HG03060 (cell line): ENCODE data around the gene PARD3B.

Experiments used
- ATAC-seq: cut with Tn5 transposase; IDR thresholded peaks from one replicate; pipeline ENCODE4 v1.9.1; 2021; ENCODE audit warnings: low read depth, moderate number of reproducible peaks; ENCODE audit not compliant: unreplicated experiment

Gene PARD3B

GRCh38 chr2:205358351-205358815 lies 813.1 kb downstream of the PARD3B start:
- ATAC-seq: no peak

DNA sequence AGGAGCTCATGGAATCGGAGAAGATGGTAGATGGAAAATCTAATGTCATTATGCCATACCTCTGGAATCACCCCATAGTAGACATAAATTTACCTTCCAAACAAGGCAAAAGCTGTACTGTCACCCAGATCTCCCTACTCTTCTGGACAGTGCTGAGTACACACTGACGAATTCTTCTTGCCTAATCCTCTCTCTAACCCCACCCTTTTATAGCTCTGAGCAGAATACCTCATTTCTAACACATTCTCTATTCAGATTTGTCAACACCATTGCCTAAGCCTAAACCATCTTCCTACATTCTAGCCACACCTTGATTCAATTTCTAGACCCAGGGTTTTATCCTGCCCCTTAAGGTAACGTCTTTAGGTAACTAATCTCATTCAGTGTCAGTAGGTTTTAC lies 816.0 kb downstream of the PARD3B start:
- ATAC-seq: no peak

DNA sequence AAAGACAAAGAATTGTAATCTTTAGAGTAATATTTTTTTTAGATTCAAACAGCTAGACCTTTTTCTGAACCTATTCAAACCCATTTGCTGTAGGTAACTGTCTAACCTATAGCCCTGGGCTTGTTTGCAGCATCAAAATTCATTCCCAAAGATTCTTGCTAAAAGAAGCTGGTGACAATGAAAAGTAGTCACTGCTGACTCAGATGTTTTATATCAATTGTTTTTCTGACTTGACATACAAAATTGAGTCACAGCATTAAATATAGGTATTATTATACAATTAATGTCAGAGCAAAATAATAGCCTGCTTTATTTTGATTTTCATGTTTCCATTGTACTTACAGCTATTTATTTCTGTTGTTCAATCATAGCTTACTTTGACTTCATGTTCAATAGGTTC lies 816.7 kb downstream of the PARD3B start:
- no peak for ATAC-seq

DNA sequence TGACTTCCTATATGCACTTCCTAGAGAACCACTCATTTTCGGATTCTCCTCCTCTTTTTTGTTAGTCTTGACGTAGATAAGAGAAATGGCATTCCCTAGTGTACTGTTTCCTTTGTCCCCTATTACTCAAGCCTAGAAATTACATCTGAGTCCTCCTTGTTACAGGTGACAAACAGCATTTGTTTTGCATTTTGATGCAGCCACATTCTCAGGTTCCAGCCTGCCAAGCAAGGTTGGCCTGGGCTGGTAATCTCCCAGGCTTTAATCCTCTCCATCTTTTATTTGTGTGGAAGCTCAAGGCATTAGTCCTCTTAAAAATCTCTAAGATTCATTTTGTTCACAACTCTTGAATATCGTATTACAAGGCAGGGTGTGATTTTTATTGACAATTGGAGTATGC lies 819.0 kb downstream of the PARD3B start:
- ATAC-seq: no peak

DNA sequence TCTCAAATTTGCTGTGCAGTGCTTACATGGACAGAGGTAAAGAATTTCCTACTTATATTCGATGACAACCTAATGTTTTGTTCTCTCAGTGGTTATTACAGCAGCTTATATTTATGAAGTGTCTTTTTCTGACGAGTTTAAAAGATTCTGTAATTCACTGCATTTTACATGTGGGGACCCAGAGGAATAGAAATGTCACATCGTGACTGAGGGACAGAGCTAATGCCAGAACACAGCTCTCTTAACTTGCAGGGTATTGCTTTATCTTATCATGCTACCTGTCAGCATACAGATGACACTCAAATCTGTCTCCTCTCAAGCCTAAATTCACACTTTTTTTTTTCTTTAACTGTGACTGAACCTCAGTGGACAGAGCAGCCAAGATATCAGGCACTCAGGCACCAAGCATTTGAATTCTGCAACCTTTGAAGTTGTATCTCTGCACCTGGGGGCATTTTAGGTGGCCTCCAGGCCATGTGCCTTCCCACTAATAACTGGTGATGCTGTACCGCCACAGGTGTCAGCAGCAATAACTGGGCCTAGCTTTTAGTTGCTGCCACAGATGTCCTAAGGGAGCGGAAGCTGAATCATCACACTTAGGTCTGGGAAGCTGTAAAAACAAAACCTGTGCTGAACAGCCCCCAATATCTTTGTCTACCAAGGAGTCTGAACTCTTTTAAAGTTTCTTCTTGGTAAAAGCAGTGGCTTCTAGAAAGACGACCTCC lies 821.2 kb downstream of the PARD3B start:
- ATAC-seq: no peak

DNA sequence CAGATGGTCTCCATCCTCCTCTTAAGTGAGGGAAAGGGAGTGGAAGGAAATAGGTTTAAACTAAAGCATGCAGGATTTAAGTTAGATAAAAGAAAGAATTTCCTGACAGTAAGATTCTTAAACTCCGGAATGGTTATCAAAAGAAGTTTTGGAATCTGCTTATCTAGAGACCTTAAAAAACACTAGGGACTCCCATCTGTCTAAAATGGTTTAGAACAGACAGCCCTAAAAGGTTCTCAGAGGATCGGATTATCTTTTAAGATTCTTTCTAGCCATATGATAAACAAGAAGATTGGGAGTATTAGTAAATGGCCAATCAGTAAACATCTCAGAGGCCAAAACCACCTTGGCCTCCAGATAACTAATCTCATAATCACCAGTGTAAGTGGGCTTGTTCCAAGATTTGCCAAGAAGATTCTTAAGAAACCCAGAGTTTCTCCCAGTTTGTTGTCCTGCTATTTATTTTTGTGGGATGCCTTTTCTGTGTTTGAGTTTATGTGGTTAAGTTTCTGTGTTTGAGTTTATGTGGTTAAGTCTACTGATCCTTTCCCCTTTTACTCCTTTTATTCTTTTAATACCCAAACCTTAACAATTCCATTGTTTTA lies 822.2 kb downstream of the PARD3B start:
- no peak for ATAC-seq

DNA sequence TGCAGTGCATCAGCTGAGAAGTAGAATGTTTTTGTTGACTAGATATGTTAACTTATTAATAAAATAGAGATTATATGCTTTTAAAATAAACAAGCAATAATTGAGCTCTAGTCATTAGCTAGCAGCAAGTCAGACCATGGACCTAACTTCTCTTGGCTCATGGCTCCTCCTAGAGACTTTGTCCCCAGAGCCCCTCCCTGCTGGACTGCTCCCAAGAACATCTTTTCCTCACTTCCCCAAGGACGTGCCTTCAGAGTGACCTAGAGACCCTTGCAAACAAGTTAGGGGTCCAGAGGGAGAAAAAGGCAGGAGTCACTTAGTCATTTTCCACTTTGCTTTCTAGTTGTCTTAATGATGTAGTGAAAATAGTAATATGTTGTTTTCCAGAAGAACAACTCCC lies 824.5 kb downstream of the PARD3B start:
- no peak for ATAC-seq

DNA sequence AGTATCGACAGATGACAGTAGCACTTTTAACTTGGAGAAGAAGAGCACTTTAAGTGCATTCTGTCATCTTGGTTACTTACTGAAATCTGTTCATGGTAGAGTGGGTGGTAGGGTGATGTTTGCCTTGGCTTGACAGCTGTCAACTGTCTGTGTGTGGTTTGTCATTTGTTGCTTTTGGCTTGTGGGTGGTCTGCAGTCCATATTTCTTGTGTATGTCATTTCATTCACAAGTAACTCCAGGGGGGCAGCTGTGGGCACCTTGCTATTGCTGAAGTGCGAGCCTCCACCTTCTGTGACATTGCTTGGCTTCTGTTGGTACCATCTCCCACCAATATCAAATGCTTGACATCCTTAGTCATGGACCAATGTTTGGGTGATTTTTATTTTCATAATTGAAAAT lies 825.5 kb downstream of the PARD3B start:
- ATAC-seq: no peak

DNA sequence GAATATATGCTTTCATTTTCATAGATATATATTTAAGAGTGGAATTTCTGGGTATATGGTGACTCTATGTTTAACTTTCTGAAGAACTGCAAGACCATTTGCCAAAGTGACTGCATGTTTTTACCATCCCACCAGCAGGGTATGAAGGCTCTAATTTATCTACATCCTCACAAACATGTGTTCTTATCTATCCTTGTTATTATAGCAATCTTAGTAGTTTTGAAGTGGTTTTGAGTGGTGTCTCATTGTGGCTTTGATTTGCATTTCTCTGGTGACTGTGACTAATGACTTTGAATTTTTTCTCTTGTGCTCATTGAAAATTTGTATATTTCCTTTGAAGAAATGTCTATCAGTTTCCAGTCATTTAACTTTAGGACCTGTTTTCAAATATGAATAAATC lies 826.9 kb downstream of the PARD3B start:
- ATAC-seq: no peak

DNA sequence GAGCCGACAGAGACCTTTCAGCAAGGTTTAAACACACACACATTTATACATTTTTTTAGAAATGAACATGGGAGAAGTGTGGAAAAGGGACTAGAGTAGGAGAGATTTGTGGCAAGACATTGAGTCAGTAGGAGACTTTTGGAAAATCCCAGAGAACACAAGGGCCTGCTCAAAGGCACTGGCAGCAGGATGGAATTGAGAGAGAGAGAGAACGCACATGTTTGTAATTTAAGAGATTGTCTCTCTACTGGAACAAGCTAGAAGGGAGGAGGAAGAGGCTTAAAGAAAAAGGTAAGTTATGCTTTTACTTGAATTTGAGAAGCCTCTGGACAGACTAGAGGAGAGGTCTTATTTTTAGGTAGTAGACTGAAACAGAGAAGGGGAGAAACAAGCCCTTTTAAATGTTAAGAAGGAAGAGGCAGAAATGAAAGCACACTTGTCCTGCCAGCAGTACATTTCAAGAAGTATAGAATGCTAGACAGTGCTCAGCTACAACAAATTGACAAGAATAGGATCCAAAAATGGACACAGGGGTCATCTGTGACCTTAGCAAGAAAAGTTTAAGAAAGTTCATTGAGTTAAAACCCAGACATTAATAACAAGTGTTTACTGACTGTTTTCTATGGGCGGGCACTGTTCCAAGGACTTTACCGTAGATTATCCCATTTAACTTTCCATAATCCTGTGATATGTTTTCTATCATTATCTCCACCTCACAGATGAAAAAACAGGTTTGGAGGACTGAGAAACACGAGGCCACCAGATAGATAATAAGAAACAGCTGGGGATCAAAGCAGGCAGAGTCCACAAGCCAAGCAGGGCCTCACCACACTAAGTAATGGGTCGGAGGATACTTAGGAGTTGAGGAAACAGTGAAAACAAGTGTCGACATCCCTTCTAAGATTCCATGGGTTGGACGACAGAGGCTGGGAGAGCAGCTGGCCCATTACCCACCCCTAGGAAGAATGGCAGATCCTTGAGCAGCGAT lies 830.5 kb downstream of the PARD3B start:
- no peak for ATAC-seq

GRCh38 chr2:205377324-205377723 lies 832.0 kb downstream of the PARD3B start:
- ATAC-seq: no peak

- no peak for ATAC-seq
These were observed 838.3 kb downstream of the PARD3B start for GRCh38 chr2:205383601-205384000.

- ATAC-seq: no peak
These were observed 840.8 kb downstream of the PARD3B start for GRCh38 chr2:205386109-205386508.

GRCh38 chr2:205387350-205388055 lies 842.2 kb downstream of the PARD3B start:
- ATAC-seq: no peak

DNA sequence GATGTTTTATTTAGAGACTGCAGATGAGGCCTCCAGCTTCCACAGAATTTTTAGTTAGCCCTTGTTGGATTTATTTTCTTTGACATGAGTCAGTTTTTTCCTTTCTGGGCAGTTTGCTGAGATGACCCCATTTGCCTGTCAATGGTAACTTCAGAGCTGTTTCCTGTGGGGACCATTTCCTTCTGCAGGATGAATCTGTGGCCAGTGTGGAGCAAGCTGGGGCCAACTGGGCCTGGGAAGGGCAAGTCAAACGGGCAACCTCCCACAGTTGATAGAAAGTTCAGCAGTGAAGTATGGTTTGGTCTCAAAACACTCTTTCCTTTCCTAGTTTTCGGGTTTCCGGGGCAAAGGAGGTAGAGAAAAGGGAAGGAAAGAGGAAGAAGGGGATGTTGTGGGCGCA lies 845.6 kb downstream of the PARD3B start:
- ATAC-seq: no peak

DNA sequence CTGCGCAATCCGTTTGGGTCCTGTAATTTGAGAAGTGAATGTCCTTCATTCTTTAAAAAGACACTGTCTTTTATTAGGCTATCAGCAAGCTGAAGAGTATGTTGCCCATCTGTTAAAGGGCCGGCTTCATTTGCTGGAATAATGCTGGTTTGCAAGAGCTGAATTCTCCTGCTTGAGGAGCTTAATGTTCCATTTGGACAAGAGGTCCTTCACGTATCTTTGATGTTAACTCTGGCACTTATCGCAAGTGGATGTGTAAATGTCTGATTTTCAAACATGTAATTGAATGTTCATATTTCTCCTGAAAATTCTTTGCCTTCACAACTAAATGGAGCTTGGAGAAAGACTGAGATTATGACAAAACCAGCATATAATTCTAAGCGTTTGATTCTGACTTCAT lies 856.2 kb downstream of the PARD3B start:
- no peak for ATAC-seq

DNA sequence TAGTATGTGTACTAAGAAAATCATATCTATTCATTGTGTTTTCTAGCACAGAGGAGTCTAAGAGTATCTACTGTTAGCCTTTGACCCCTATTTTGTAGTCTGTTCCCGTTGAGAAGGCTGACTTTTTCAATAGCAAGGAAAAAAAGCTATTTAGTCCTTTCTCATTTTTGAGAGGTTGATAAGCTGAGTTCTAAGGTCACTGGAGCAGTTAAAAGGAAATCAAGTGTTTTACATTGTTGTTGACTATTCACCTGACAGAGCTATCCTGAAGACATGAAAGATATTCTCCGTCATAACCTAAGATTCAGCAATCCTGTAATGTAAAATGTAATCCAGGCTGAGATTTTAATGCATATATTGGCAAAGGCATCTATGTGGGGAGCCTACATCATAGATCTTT lies 856.7 kb downstream of the PARD3B start:
- ATAC-seq: no peak

GRCh38 chr2:205403244-205403825 lies 858.1 kb downstream of the PARD3B start:
- ATAC-seq: no peak

DNA sequence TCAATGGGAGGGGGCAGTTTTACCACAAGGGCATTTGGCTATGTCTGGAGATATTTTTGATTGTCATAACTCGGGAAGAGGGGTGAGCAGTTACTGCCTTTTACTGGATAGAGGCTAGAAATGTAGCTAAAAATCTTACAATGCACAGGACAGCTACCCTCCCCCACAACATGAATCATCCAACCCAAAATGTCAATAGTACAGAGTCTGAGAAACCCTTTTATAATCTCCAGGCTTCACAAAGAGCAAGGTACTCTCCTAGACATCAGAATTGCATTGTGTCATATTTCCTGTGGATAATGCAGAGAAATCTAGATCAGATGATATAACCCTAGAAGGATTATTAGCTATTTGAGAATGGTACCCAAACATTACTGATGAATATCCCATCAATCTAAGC lies 859.9 kb downstream of the PARD3B start:
- no peak for ATAC-seq

GRCh38 chr2:205405752-205406151 lies 860.5 kb downstream of the PARD3B start:
- ATAC-seq: no peak
